Stimulated activated CD8-positive, alpha-beta memory T cell treated with anti-CD3 and anti-CD28 coated beads, Interleukin-15, amount 100 ng/mL, for 4 hours (primary cell): ENCODE results near the gene KSR1.
"Not testable (repeated sequence)": the region's sequence is repeated elsewhere in the genome, so short reads cannot be mapped to it uniquely, and the experiment has no call there.

Source experiments
- DNase-seq, 2 donors: peaks; one replicate each; pipeline ENCODE4 v3.0.0-alpha.2; 2020; ENCODE audit warnings: low read depth in 2 of 2

The KSR1 gene

GRCh38 chr17:27455914-27456680, at the start of gene KSR1:
Gene KSR1 (plus strand): TSS chr17:27456448. CDS start chr17:27456644, 196 bp downstream.
- DNase-seq, result peak; percentile 66 to 68

GRCh38 chr17:27407916-27408864, 48.1 kb upstream of the KSR1 start:
- no peak for DNase-seq

GRCh38 chr17:27408891-27409290, 47.4 kb upstream of the KSR1 start:
- no peak for DNase-seq

- not testable (repeated sequence) for DNase-seq
Measured at GRCh38 chr17:27412158-27412557, 44.1 kb upstream of the KSR1 start.

GRCh38 chr17:27413315-27413714, 42.9 kb upstream of the KSR1 start:
- no peak for DNase-seq

- no peak for DNase-seq
Measured at GRCh38 chr17:27413792-27414191, 42.5 kb upstream of the KSR1 start.

- no peak for DNase-seq
Measured at GRCh38 chr17:27414271-27414670, 42.0 kb upstream of the KSR1 start.

- DNase-seq, result no peak
Measured at GRCh38 chr17:27414694-27415093, 41.6 kb upstream of the KSR1 start.

- no peak for DNase-seq
Measured at GRCh38 chr17:27415120-27415795, 41.0 kb upstream of the KSR1 start.

GRCh38 chr17:27417596-27418365, 38.5 kb upstream of the KSR1 start:
- DNase-seq, result no peak

- DNase-seq, result no peak
Measured at GRCh38 chr17:27418366-27418615, 38.0 kb upstream of the KSR1 start.

GRCh38 chr17:27419156-27419555, 37.1 kb upstream of the KSR1 start:
- no peak for DNase-seq

- DNase-seq, result no peak
Measured at GRCh38 chr17:27420211-27420950, 35.9 kb upstream of the KSR1 start.

GRCh38 chr17:27421111-27421510, 35.1 kb upstream of the KSR1 start:
- no peak for DNase-seq

- DNase-seq, result not testable (repeated sequence)
Measured at GRCh38 chr17:27421626-27422025, 34.6 kb upstream of the KSR1 start.

GRCh38 chr17:27422601-27423000, 33.6 kb upstream of the KSR1 start:
- DNase-seq, result no peak

GRCh38 chr17:27423651-27424050, 32.6 kb upstream of the KSR1 start:
- DNase-seq, result no peak

GRCh38 chr17:27424516-27424915, 31.7 kb upstream of the KSR1 start:
- DNase-seq, result no peak

- DNase-seq, result no peak
Measured at GRCh38 chr17:27424941-27425340, 31.3 kb upstream of the KSR1 start.

GRCh38 chr17:27425571-27425970, 30.7 kb upstream of the KSR1 start:
- DNase-seq, result not testable (repeated sequence)

- DNase-seq, result no peak
Measured at GRCh38 chr17:27425991-27426390, 30.3 kb upstream of the KSR1 start.
